ENCODE data around the gene DLX3.

The DLX3 gene

GRCh38 chr17:49990921-49991320 lies 4.1 kb downstream of the DLX3 start:
- Histone ChIP-seq H3K27me3 (ENCODE audit: control insufficient read depth in 1 of 2, insufficient read depth in 2 of 2, low read length in 2 of 2) (peaks cover 71 to 89% of the 10 kb centered on the region in 2 donors), H3K36me3 (ENCODE audit: control insufficient read depth in 2 of 2, insufficient read depth in 2 of 2, low read length in 2 of 2) (no peaks in the 10 kb centered on the region), H3K9me3 (ENCODE audit: control insufficient read depth in 2 of 2, low read length in 2 of 2) (no peaks in the 10 kb centered on the region), H3K9ac (ENCODE audit: low read length in 2 of 2) (no peak overlapping the region), H3K4me1 (ENCODE audit: control insufficient read depth, insufficient read depth, low read length) (peaks cover 38% of the 10 kb centered on the region), H3K4me3 (ENCODE audit: low read length in 2 of 2) (no peak overlapping the region), H3K27ac (ENCODE audit: low read length) (no peak overlapping the region)

GRCh38 chr17:49990331-49990730 lies 4.7 kb downstream of the DLX3 start:
- Histone ChIP-seq H3K27ac (ENCODE audit: low read length) (no peak overlapping the region), H3K36me3 (ENCODE audit: control insufficient read depth in 2 of 2, insufficient read depth in 2 of 2, low read length in 2 of 2) (no peaks in the 10 kb centered on the region), H3K9me3 (ENCODE audit: control insufficient read depth in 2 of 2, low read length in 2 of 2) (no peaks in the 10 kb centered on the region), H3K27me3 (ENCODE audit: control insufficient read depth in 1 of 2, insufficient read depth in 2 of 2, low read length in 2 of 2) (peaks cover 68 to 88% of the 10 kb centered on the region in 2 donors), H3K4me3 (ENCODE audit: low read length in 2 of 2) (no peak overlapping the region), H3K4me1 (ENCODE audit: control insufficient read depth, insufficient read depth, low read length) (peaks cover 34% of the 10 kb centered on the region), H3K9ac (ENCODE audit: low read length in 2 of 2) (no peak overlapping the region)

- H3K9me3 ChIP-seq (ENCODE audit: control insufficient read depth in 2 of 2, low read length in 2 of 2), result no peaks in the 10 kb centered on the region
- H3K27ac ChIP-seq (ENCODE audit: low read length), result no peak overlapping the region
- no peak overlapping the region for H3K9ac ChIP-seq (ENCODE audit: low read length in 2 of 2)
- peaks cover 66 to 82% of the 10 kb centered on the region in 2 donors for H3K27me3 ChIP-seq (ENCODE audit: control insufficient read depth in 1 of 2, insufficient read depth in 2 of 2, low read length in 2 of 2)
- H3K4me1 ChIP-seq (ENCODE audit: control insufficient read depth, insufficient read depth, low read length), result peaks cover 26% of the 10 kb centered on the region
- no peaks in the 10 kb centered on the region for H3K36me3 ChIP-seq (ENCODE audit: control insufficient read depth in 2 of 2, insufficient read depth in 2 of 2, low read length in 2 of 2)
- no peak overlapping the region for H3K4me3 ChIP-seq (ENCODE audit: low read length in 2 of 2)
Observed at GRCh38 chr17:49989518-49989880, 5.5 kb downstream of the DLX3 start.

GRCh38 chr17:49987681-49988441 lies 7.2 kb downstream of the DLX3 start:
- peaks cover 63 to 68% of the 10 kb centered on the region in 2 donors for H3K27me3 ChIP-seq (ENCODE audit: control insufficient read depth in 1 of 2, insufficient read depth in 2 of 2, low read length in 2 of 2)
- H3K27ac ChIP-seq (ENCODE audit: low read length), result no peak overlapping the region
- H3K36me3 ChIP-seq (ENCODE audit: control insufficient read depth in 2 of 2, insufficient read depth in 2 of 2, low read length in 2 of 2), result no peaks in the 10 kb centered on the region
- H3K4me3 ChIP-seq (ENCODE audit: low read length in 2 of 2), result no peak overlapping the region
- no peak overlapping the region for H3K9ac ChIP-seq (ENCODE audit: low read length in 2 of 2)
- H3K9me3 ChIP-seq (ENCODE audit: control insufficient read depth in 2 of 2, low read length in 2 of 2), result no peaks in the 10 kb centered on the region
- peaks cover 9% of the 10 kb centered on the region for H3K4me1 ChIP-seq (ENCODE audit: control insufficient read depth, insufficient read depth, low read length)

GRCh38 chr17:49987290-49987585 lies 7.8 kb downstream of the DLX3 start:
- Histone ChIP-seq H3K4me3 (ENCODE audit: low read length in 2 of 2) (no peak overlapping the region), H3K4me1 (ENCODE audit: control insufficient read depth, insufficient read depth, low read length) (peaks cover 7% of the 10 kb centered on the region), H3K27me3 (ENCODE audit: control insufficient read depth in 1 of 2, insufficient read depth in 2 of 2, low read length in 2 of 2) (peaks cover 58 to 64% of the 10 kb centered on the region in 2 donors), H3K9me3 (ENCODE audit: control insufficient read depth in 2 of 2, low read length in 2 of 2) (no peaks in the 10 kb centered on the region), H3K9ac (ENCODE audit: low read length in 2 of 2) (no peak overlapping the region), H3K36me3 (ENCODE audit: control insufficient read depth in 2 of 2, insufficient read depth in 2 of 2, low read length in 2 of 2) (no peaks in the 10 kb centered on the region), H3K27ac (ENCODE audit: low read length) (no peak overlapping the region)

- Histone ChIP-seq H3K27me3 (ENCODE audit: control insufficient read depth in 1 of 2, insufficient read depth in 2 of 2, low read length in 2 of 2) (peaks cover 52 to 61% of the 10 kb centered on the region in 2 donors), H3K4me3 (ENCODE audit: low read length in 2 of 2) (no peak overlapping the region), H3K9ac (ENCODE audit: low read length in 2 of 2) (no peak overlapping the region), H3K36me3 (ENCODE audit: control insufficient read depth in 2 of 2, insufficient read depth in 2 of 2, low read length in 2 of 2) (no peaks in the 10 kb centered on the region), H3K9me3 (ENCODE audit: control insufficient read depth in 2 of 2, low read length in 2 of 2) (no peaks in the 10 kb centered on the region), H3K27ac (ENCODE audit: low read length) (no peak overlapping the region), H3K4me1 (ENCODE audit: control insufficient read depth, insufficient read depth, low read length) (peaks cover 7% of the 10 kb centered on the region)
Observed at GRCh38 chr17:49986396-49987289, 8.4 kb downstream of the DLX3 start.

GRCh38 chr17:49985310-49985990 lies 9.6 kb downstream of the DLX3 start:
- Histone ChIP-seq H3K9ac (ENCODE audit: low read length in 2 of 2) (no peak overlapping the region), H3K27ac (ENCODE audit: low read length) (no peak overlapping the region), H3K36me3 (ENCODE audit: control insufficient read depth in 2 of 2, insufficient read depth in 2 of 2, low read length in 2 of 2) (no peaks in the 10 kb centered on the region), H3K27me3 (ENCODE audit: control insufficient read depth in 1 of 2, insufficient read depth in 2 of 2, low read length in 2 of 2) (peaks cover 48 to 56% of the 10 kb centered on the region in 2 donors), H3K4me1 (ENCODE audit: control insufficient read depth, insufficient read depth, low read length) (peaks cover 7% of the 10 kb centered on the region), H3K4me3 (ENCODE audit: low read length in 2 of 2) (no peak overlapping the region), H3K9me3 (ENCODE audit: control insufficient read depth in 2 of 2, low read length in 2 of 2) (no peaks in the 10 kb centered on the region)

GRCh38 chr17:49984776-49985175 lies 10.2 kb downstream of the DLX3 start:
- H3K4me3 ChIP-seq (ENCODE audit: low read length in 2 of 2), result no peak overlapping the region
- H3K27ac ChIP-seq (ENCODE audit: low read length), result no peak overlapping the region
- H3K4me1 ChIP-seq (ENCODE audit: control insufficient read depth, insufficient read depth, low read length), result peaks cover 7% of the 10 kb centered on the region
- no peaks in the 10 kb centered on the region for H3K9me3 ChIP-seq (ENCODE audit: control insufficient read depth in 2 of 2, low read length in 2 of 2)
- no peaks in the 10 kb centered on the region for H3K36me3 ChIP-seq (ENCODE audit: control insufficient read depth in 2 of 2, insufficient read depth in 2 of 2, low read length in 2 of 2)
- no peak overlapping the region for H3K9ac ChIP-seq (ENCODE audit: low read length in 2 of 2)
- peaks cover 51 to 55% of the 10 kb centered on the region in 2 donors for H3K27me3 ChIP-seq (ENCODE audit: control insufficient read depth in 1 of 2, insufficient read depth in 2 of 2, low read length in 2 of 2)

- H3K36me3 ChIP-seq (ENCODE audit: control insufficient read depth in 2 of 2, insufficient read depth in 2 of 2, low read length in 2 of 2), result no peaks in the 10 kb centered on the region
- no peaks in the 10 kb centered on the region for H3K9me3 ChIP-seq (ENCODE audit: control insufficient read depth in 2 of 2, low read length in 2 of 2)
- H3K27me3 ChIP-seq (ENCODE audit: control insufficient read depth in 1 of 2, insufficient read depth in 2 of 2, low read length in 2 of 2), result peaks cover 48 to 54% of the 10 kb centered on the region in 2 donors
- H3K9ac ChIP-seq (ENCODE audit: low read length in 2 of 2), result no peak overlapping the region
- H3K27ac ChIP-seq (ENCODE audit: low read length), result no peak overlapping the region
- no peak overlapping the region for H3K4me3 ChIP-seq (ENCODE audit: low read length in 2 of 2)
- peaks cover 7% of the 10 kb centered on the region for H3K4me1 ChIP-seq (ENCODE audit: control insufficient read depth, insufficient read depth, low read length)
Observed at GRCh38 chr17:49984283-49984682, 10.7 kb downstream of the DLX3 start.

- H3K36me3 ChIP-seq (ENCODE audit: control insufficient read depth in 2 of 2, insufficient read depth in 2 of 2, low read length in 2 of 2), result no peaks in the 10 kb centered on the region
- H3K27me3 ChIP-seq (ENCODE audit: control insufficient read depth in 1 of 2, insufficient read depth in 2 of 2, low read length in 2 of 2), result peaks cover 32 to 41% of the 10 kb centered on the region in 2 donors
Observed at GRCh38 chr17:49980703-49981197, 14.3 kb downstream of the DLX3 start.

More at GRCh38 chr17:49980703-49981197, 14.3 kb downstream of the DLX3 start:
- Histone ChIP-seq H3K27ac (ENCODE audit: low read length) (no peak overlapping the region), H3K9me3 (ENCODE audit: control insufficient read depth in 2 of 2, low read length in 2 of 2) (no peaks in the 10 kb centered on the region), H3K4me3 (ENCODE audit: low read length in 2 of 2) (no peak overlapping the region), H3K4me1 (ENCODE audit: control insufficient read depth, insufficient read depth, low read length) (no peaks in the 10 kb centered on the region), H3K9ac (ENCODE audit: low read length in 2 of 2) (no peak overlapping the region)
